ENCODE results near the gene SLC22A13. TPM values are rescaled to one million over a fixed set of nuclear protein-coding genes. Genes with fewer than 3 reads are reported as not detected.

Gene SLC22A13
- total and polyA plus RNA-seq, 9 of the 15 experiments (the other 6 are each of a cell fraction or from before 2014, with no cell fraction given) = 0.09 to 0.49 (median 0.17) TPM; not detected in 3

DNA sequence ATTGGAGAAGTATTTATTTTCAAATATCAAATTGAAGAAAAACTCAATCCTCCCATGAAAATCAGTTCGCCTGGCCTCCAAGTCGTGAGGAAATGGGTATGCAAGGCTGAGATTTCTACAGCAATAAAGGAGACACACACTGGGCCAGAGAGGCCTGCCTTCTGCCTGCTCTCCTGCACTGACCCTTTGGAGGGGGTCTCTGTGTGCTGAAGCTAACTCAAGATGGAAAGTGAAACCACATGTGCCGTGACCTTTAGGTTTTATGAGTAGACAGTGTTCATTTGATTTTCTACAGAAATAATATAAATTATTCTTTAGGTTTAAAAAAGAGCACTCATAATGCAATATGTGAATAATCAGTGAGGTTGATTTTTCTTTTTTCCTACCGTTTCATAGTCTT is 11.9 kb upstream of the SLC22A13 start (continued):
- TF ChIP-seq, protein P1, sequence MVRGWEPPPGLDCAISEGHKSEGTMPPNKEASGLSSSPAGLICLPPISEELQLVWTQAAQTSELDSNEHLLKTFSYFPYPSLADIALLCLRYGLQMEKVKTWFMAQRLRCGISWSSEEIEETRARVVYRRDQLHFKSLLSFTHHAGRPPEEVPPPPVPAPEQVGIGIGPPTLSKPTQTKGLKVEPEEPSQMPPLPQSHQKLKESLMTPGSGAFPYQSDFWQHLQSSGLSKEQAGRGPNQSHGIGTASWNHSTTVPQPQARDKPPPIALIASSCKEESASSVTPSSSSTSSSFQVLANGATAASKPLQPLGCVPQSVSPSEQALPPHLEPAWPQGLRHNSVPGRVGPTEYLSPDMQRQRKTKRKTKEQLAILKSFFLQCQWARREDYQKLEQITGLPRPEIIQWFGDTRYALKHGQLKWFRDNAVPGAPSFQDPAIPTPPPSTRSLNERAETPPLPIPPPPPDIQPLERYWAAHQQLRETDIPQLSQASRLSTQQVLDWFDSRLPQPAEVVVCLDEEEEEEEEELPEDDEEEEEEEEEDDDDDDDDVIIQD (CRISPR knock-in tag; IDR thresholded peaks at IDR 0.05) = no peak
- TF ChIP-seq, protein P2, sequence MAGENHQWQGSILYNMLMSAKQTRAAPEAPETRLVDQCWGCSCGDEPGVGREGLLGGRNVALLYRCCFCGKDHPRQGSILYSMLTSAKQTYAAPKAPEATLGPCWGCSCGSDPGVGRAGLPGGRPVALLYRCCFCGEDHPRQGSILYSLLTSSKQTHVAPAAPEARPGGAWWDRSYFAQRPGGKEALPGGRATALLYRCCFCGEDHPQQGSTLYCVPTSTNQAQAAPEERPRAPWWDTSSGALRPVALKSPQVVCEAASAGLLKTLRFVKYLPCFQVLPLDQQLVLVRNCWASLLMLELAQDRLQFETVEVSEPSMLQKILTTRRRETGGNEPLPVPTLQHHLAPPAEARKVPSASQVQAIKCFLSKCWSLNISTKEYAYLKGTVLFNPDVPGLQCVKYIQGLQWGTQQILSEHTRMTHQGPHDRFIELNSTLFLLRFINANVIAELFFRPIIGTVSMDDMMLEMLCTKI (IDR thresholded peaks at IDR 0.05; ENCODE audit: partially characterized antibody) = no peak
- TF ChIP-seq, protein P3, sequence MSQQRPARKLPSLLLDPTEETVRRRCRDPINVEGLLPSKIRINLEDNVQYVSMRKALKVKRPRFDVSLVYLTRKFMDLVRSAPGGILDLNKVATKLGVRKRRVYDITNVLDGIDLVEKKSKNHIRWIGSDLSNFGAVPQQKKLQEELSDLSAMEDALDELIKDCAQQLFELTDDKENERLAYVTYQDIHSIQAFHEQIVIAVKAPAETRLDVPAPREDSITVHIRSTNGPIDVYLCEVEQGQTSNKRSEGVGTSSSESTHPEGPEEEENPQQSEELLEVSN (IDR thresholded peaks at IDR 0.05; ENCODE audit: borderline replicate concordance in 1 of 2, extremely low read depth in 1 of 2, insufficient read depth in 1 of 2, insufficient read length in 1 of 2, low read depth in 1 of 2, low read length in 1 of 2, poor library complexity in 1 of 2, severe bottlenecking in 1 of 2) = no peak
- TF ChIP-seq TSC22D4 (tag; IDR thresholded peaks at IDR 0.05) (no peak), CTBP1 (IDR thresholded peaks at IDR 0.05; ENCODE audit: borderline replicate concordance) (no peak), ZNF282 (CRISPR knock-in tag; IDR thresholded peaks at IDR 0.05) (no peak), SMAD4 (CRISPR knock-in tag; conservative IDR thresholded peaks at IDR 0.05) (no peak), FOXP1 (CRISPR knock-in tag; IDR thresholded peaks at IDR 0.05) (no peak)
- TF ChIP-seq, protein P4, sequence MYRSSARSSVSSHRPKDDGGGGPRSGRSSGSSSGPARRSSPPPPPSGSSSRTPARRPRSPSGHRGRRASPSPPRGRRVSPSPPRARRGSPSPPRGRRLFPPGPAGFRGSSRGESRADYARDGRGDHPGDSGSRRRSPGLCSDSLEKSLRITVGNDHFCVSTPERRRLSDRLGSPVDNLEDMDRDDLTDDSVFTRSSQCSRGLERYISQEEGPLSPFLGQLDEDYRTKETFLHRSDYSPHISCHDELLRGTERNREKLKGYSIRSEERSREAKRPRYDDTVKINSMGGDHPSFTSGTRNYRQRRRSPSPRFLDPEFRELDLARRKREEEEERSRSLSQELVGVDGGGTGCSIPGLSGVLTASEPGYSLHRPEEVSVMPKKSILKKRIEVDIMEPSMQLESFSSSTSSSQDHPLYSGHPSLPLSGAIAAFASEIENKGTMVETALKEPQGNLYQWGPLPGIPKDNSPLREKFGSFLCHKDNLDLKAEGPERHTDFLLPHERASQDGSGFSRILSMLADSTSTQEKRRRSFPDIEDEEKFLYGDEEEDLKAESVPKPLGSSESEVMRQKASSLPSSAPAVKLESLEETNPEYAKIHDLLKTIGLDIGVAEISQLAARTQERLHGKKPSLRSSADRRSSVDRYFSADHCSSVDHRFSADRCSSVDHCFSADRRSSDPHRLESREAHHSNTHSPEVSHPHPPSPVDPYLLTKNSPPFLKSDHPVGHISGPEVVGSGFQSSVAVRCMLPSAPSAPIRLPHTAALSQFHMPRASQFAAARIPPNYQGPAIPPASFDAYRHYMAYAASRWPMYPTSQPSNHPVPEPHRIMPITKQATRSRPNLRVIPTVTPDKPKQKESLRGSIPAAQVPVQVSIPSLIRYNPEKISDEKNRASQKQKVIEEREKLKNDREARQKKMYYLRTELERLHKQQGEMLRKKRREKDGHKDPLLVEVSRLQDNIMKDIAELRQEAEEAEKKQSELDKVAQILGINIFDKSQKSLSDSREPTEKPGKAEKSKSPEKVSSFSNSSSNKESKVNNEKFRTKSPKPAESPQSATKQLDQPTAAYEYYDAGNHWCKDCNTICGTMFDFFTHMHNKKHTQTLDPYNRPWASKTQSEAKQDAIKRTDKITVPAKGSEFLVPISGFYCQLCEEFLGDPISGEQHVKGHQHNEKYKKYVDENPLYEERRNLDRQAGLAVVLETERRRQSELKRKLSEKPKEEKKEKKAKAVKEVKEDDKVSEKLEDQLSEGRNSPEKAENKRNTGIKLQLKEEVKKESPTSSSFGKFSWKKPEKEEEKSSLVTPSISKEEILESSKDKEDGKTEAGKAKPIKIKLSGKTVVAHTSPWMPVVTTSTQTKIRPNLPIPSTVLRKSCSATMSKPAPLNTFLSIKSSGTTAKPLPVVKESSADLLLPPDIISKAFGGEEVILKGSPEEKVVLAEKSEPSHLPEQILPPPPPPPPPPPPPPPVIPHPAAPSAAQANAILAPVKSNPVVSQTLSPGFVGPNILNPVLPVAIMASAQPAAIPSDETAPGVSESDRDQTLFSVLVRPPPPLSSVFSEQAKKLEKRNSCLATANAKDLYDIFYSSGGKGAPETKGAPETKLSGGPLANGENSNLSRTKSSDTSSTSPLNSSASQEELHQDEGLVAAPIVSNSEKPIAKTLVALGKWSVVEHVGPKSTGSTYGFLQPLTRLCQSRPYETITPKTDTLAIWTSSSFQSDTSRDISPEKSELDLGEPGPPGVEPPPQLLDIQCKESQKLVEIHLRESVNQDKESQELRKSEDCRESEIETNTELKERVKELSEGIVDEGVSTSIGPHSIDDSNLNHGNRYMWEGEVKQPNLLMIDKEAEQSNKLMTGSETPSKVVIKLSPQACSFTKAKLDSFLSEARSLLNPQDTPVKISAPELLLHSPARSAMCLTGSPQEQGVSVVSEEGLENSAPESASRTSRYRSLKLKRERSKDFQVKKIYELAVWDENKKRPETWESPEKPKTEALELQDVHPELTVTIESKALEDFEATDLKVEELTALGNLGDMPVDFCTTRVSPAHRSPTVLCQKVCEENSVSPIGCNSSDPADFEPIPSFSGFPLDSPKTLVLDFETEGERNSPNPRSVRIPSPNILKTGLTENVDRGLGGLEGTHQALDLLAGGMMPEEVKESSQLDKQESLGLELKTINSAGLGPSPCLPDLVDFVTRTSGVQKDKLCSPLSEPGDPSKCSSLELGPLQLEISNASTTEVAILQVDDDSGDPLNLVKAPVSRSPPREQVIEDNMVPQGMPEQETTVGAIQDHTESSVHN (IDR thresholded peaks at IDR 0.05; ENCODE audit: borderline replicate concordance in 1 of 2, low read depth in 1 of 2) = no peak
- TF ChIP-seq, protein P5, sequence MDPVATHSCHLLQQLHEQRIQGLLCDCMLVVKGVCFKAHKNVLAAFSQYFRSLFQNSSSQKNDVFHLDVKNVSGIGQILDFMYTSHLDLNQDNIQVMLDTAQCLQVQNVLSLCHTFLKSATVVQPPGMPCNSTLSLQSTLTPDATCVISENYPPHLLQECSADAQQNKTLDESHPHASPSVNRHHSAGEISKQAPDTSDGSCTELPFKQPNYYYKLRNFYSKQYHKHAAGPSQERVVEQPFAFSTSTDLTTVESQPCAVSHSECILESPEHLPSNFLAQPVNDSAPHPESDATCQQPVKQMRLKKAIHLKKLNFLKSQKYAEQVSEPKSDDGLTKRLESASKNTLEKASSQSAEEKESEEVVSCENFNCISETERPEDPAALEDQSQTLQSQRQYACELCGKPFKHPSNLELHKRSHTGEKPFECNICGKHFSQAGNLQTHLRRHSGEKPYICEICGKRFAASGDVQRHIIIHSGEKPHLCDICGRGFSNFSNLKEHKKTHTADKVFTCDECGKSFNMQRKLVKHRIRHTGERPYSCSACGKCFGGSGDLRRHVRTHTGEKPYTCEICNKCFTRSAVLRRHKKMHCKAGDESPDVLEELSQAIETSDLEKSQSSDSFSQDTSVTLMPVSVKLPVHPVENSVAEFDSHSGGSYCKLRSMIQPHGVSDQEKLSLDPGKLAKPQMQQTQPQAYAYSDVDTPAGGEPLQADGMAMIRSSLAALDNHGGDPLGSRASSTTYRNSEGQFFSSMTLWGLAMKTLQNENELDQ (CRISPR knock-in tag; IDR thresholded peaks at IDR 0.05; ENCODE audit: borderline replicate concordance) = no peak

All from K562 (cell line).